Lower lobe of right lung (tissue), 2 donors: ENCODE results near the gene LAMA2. TPM values are rescaled to one million over a fixed set of nuclear protein-coding genes. Genes with fewer than 3 reads are reported as not detected.
A peak's percentile ranks its signal among the peaks of the same experiment; 100 is the strongest.

Experiments used
- ATAC-seq, 2 donors: fragments of 200-7000 bp; cut with Tn5 transposase; one replicate each; pipeline ENCODE4 v1.9.1; 2020 to 2022; ENCODE audit warnings: mild to moderate bottlenecking in 2 of 2, moderate library complexity in 2 of 2
- DNase-seq: peaks from one replicate; pipeline ENCODE4 v3.0.0-alpha.2; 2020
- H3K27ac ChIP-seq: fragments of 200-600 bp; one replicate; pipeline ENCODE4 v1.8.0; 2022
- H3K27me3 ChIP-seq: fragments of 200-600 bp; one replicate; pipeline ENCODE4 v1.8.0; 2022; ENCODE audit warnings: low read depth
- H3K36me3 ChIP-seq: fragments of 200-600 bp; one replicate; pipeline ENCODE4 v1.8.0; 2022; ENCODE audit warnings: mild to moderate bottlenecking
- H3K4me1 ChIP-seq: fragments of 200-600 bp; one replicate; pipeline ENCODE4 v1.8.0; 2022
- H3K4me3 ChIP-seq: fragments of 200-600 bp; one replicate; pipeline ENCODE4 v1.8.0; 2022; ENCODE audit warnings: mild to moderate bottlenecking
- H3K9me3 ChIP-seq: fragments of 200-600 bp; one replicate; pipeline ENCODE4 v1.8.0; 2022
- intact Hi-C: fragments of 100-400 bp; cut with DNase I; formaldehyde crosslinking; loops from one replicate; pipeline ENCODE4 v1.11.0; 2022
- total RNA-seq: library from RNA; stranded (reverse); fragmentation: NEBNext Ultra II Directional; extraction: Animal tissue kit (Norgen Biotek cat#: 25700); gene quantifications from one replicate; pipeline ENCODE4 v1.2.1, GENCODE V29; 2021
- TF ChIP-seq, protein P1 (sequence below): fragments of 200-600 bp; IDR thresholded peaks from one replicate; pipeline ENCODE4 v1.8.0; 2022; ENCODE audit warnings: antibody characterized with exemption, mild to moderate bottlenecking
- donor health status: DM: no; HTN: yes; CAD: no; lungs with severe emphysema.

LAMA2 gene
- total RNA-seq, 1 donor from 2014 or later, result 49.6 TPM

DNA sequence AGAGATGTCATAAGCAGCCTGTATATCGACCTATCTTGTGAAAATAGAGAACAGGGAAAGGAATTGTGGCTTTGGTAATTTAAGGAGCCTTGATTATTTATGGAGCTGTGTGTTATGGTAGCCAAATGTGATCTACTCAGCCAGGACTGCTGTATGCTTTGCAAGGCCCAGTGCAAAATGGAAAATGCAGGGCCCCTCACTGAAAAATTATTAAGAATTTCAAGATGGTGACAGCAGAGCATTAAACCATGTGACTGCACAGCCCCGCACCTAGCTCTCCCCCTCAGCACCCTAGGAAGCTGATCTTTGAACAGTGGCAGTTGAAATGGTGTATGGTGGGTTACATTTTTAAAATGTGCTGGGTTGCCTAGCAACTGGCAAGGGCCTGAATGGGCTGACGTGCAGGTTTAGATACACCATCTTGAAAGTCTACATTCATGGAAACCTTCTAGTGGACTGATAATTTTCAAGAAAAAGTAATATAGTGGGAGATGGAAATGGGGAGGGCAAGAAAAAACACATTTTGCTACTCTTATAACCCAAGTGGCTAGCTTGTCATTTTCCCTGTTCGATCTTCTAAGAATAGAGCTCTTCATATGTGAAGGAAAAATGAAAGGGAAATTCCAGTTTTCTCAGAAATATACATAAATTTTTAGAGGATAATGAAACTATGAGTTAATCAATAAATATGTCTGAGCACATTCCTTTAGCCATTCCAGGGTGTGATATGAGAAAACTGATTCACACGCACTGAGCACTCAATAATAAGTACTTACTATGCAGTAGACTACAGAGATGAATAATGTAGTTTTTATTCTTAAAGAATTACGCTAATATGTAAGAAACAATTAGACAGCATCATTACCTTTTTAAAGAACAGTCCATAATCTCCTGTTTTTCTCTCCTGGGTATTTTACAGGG, 619.1 kb downstream of the LAMA2 start:
- TF ChIP-seq, protein P1, sequence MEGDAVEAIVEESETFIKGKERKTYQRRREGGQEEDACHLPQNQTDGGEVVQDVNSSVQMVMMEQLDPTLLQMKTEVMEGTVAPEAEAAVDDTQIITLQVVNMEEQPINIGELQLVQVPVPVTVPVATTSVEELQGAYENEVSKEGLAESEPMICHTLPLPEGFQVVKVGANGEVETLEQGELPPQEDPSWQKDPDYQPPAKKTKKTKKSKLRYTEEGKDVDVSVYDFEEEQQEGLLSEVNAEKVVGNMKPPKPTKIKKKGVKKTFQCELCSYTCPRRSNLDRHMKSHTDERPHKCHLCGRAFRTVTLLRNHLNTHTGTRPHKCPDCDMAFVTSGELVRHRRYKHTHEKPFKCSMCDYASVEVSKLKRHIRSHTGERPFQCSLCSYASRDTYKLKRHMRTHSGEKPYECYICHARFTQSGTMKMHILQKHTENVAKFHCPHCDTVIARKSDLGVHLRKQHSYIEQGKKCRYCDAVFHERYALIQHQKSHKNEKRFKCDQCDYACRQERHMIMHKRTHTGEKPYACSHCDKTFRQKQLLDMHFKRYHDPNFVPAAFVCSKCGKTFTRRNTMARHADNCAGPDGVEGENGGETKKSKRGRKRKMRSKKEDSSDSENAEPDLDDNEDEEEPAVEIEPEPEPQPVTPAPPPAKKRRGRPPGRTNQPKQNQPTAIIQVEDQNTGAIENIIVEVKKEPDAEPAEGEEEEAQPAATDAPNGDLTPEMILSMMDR, result no peak
- intact Hi-C loops, result no loop called here
- Histone ChIP-seq H3K27me3 (no peaks in the 10 kb centered on the region), H3K4me1 (peaks cover 18% of the 10 kb centered on the region), H3K27ac (no peak overlapping the region), H3K4me3 (no peak overlapping the region), H3K9me3 (no peaks in the 10 kb centered on the region), H3K36me3 (peaks cover 20% of the 10 kb centered on the region)
- peak in 1 of 2 donors; percentile 6 for ATAC-seq
- no peak for DNase-seq

DNA sequence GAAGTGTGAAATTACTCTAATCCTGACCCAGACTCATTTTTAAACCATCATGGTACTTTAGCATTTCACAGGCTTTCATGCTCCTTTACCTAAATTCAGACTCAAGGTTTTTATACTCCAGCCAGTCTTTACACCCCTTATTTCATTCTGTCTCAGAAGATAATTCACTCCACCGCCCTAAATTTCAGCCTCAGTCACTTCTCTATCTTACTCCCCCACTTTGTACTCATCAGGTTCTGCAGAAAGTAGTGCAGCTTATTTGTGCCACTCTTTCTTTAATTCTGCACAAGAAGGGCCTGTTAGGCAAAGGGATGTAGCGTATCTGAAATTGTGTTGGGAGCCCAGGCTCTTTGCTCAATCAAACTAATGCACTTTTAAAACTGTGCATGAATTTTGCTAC, 621.5 kb downstream of the LAMA2 start:
- Histone ChIP-seq H3K4me1 (peaks cover 11% of the 10 kb centered on the region), H3K9me3 (no peaks in the 10 kb centered on the region), H3K4me3 (no peak overlapping the region), H3K27ac (no peak overlapping the region), H3K27me3 (no peaks in the 10 kb centered on the region), H3K36me3 (peaks cover 20% of the 10 kb centered on the region)
- TF ChIP-seq, protein P1, result no peak
- intact Hi-C loops, result no loop called here
- ATAC-seq (no peak), DNase-seq (no peak)

DNA sequence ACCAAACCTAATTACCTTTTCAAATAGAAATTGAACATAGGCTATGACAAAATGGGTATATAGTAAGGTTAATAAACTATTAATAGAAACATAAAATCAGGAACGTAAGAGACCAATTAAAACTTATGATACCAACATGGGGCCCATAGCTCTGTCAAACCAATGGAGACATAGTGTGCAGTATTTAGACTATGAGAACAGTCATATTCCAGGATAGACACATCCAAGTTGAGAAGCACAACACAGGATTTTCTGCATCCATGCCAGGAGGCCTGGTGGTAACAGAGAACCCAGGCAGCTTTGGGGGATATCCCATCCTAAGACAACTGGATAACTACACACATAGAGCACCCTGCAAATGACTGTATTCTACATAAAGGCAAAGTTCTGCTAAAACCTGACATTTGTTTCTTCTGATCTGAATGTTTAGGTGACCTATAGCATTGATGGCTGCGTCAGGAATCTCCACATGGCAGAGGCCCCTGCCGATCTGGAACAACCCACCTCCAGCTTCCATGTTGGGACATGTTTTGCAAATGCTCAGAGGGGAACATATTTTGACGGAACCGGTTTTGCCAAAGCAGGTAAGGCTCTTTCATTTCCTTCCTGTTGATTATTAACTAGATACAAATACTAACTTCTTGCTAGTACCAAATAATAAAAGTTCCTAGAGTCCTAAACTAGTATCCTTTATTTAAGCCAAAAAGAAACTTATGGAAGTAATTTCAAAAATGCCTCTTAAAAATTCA, 624.3 kb downstream of the LAMA2 start:
- H3K9me3 ChIP-seq, result no peaks in the 10 kb centered on the region
- TF ChIP-seq, protein P1, result no peak
- peaks cover 3% of the 10 kb centered on the region for H3K4me1 ChIP-seq
- ATAC-seq (peak in 1 of 2 donors; percentile 52), DNase-seq (no peak)
- H3K27ac ChIP-seq, result no peak overlapping the region
- intact Hi-C loops, result no loop called here
- no peaks in the 10 kb centered on the region for H3K27me3 ChIP-seq
- no peak overlapping the region for H3K4me3 ChIP-seq
- peaks cover 20% of the 10 kb centered on the region for H3K36me3 ChIP-seq

DNA sequence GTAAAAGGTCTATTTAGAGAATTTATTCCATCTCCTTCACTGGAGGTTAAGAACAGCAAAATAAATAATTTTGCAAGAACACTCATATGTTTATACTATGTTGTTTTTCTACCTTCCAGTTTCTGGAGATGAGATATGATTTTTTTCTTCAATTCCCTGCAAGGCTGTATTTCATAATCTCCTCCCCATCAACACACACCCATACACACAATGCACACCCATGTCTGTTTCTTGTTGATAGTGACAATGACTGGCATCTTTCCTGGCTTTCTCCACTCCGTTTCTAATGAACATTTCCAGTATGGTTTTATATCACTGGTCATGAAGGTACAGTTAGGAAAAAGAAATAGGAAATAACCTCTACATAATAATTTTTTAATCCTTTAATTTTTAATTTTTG, 624.9 kb downstream of the LAMA2 start:
- TF ChIP-seq, protein P1, result no peak
- DNase-seq (no peak), ATAC-seq (no peak)
- Histone ChIP-seq H3K36me3 (peaks cover 25% of the 10 kb centered on the region), H3K4me3 (no peak overlapping the region), H3K4me1 (peaks cover 3% of the 10 kb centered on the region), H3K27ac (no peak overlapping the region), H3K9me3 (no peaks in the 10 kb centered on the region), H3K27me3 (no peaks in the 10 kb centered on the region)
- intact Hi-C loops, result no loop called here

DNA sequence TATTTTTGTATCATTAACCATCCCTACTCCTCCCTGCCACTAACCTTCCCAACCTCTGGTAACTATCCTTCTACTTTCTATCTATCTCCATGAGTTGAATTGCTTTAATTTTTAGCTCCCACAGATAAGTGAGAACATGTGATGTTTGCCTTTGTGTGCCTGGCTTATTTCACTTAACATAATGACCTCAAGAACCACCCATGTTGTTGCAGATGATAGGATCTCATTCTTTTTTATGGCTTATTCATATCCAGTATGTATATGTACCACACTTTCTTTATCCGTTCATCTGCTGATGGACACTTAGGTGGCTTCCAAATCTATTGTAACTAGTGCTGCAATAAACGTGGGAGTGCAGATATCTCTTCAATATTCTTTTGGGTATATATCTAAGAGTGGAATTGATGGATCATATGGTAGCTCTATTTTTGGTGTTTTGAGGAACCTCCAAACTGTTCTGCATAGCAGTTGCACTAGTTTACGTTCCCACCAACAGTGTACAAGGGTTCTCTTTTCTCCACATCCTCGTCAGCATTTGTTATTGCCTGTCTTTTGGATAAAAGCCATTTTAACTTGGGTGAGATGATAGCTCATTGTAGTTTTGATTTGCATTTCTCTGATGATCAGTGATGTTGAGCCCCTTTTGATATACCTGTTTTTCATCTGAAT, 625.7 kb downstream of the LAMA2 start:
- intact Hi-C loops, result no loop called here
- DNase-seq (no peak), ATAC-seq (no peak)
- H3K27ac ChIP-seq, result no peak overlapping the region
- H3K9me3 ChIP-seq, result no peaks in the 10 kb centered on the region
- peaks cover 21% of the 10 kb centered on the region for H3K36me3 ChIP-seq
- no peak overlapping the region for H3K4me3 ChIP-seq
- TF ChIP-seq, protein P1, result no peak
- peaks cover 3% of the 10 kb centered on the region for H3K4me1 ChIP-seq
- H3K27me3 ChIP-seq, result no peaks in the 10 kb centered on the region
